Osteocyte (in vitro differentiated cells): ENCODE measurements around the gene AP2A1. TPM values are rescaled to one million over a fixed set of nuclear protein-coding genes. Genes with fewer than 3 reads are reported as not detected.

Experiments used
- DNase-seq: peaks from one replicate; pipeline ENCODE4 v3.0.0; 2021; ENCODE audit warnings: mixed read lengths; ENCODE audit not compliant: unreplicated experiment; ENCODE audit errors: extremely low spot score
- H3K27ac Mint-ChIP-seq: one replicate; pipeline ENCODE4 v1.8.0; 2021; ENCODE audit warnings: mild to moderate bottlenecking, mixed read lengths; ENCODE audit not compliant: unreplicated experiment
- H3K27me3 Mint-ChIP-seq: one replicate; pipeline ENCODE4 v1.8.0; 2021; ENCODE audit warnings: mixed read lengths; ENCODE audit not compliant: unreplicated experiment
- H3K36me3 Mint-ChIP-seq: one replicate; pipeline ENCODE4 v1.8.0; 2021; ENCODE audit warnings: mixed read lengths; ENCODE audit not compliant: unreplicated experiment
- H3K4me1 Mint-ChIP-seq: one replicate; pipeline ENCODE4 v1.8.0; 2021; ENCODE audit warnings: mixed read lengths; ENCODE audit not compliant: unreplicated experiment
- H3K4me3 Mint-ChIP-seq: one replicate; pipeline ENCODE4 v1.8.0; 2021; ENCODE audit warnings: mild to moderate bottlenecking, moderate library complexity, mixed read lengths; ENCODE audit not compliant: unreplicated experiment
- H3K9me3 Mint-ChIP-seq: one replicate; pipeline ENCODE4 v1.8.0; 2021; ENCODE audit warnings: mixed read lengths; ENCODE audit not compliant: unreplicated experiment
- total RNA-seq: library from RNA; stranded (reverse); gene quantifications from 2 replicates; pipeline ENCODE4 v1.2.1, GENCODE V29; 2021
- TF ChIP-seq, protein P1 (sequence below): fragments of 200-600 bp; sonication (generic); IDR thresholded peaks from 2 replicates; pipeline ENCODE4 v1.5.0; 2021; ENCODE audit warnings: antibody characterized with exemption, mild to moderate bottlenecking, moderate library complexity

AP2A1 gene
- total RNA-seq, 1 donor from 2014 or later: 133 TPM

DNA sequence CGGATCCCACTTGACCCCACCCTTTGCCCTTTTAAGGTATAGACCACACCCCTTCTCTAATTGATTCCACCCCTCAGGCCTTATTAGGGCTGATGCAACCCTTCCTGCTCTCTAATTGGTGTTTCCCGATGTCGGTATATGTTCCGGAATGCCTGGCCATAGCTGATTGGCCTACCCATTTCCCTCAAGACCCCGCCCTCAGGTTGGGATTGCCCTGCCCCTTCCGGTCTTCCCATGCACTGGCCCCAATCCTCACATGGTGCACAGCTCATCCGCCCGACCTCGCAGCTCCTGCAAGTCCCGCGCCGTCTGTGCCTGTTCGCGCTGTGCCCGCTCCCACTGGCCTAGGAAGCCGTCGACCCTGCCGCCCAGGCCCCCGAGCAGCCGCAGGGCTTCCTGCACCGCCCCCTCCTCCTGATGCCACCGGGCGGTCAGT is 21.8 kb upstream of the AP2A1 start:
- H3K27ac Mint-ChIP-seq: no peak overlapping the region
- H3K4me1 Mint-ChIP-seq: peaks cover 3% of the 10 kb centered on the region
- no peaks in the 10 kb centered on the region for H3K36me3 Mint-ChIP-seq
- DNase-seq: no peak
- H3K27me3 Mint-ChIP-seq: no peaks in the 10 kb centered on the region
- TF ChIP-seq, protein P1, sequence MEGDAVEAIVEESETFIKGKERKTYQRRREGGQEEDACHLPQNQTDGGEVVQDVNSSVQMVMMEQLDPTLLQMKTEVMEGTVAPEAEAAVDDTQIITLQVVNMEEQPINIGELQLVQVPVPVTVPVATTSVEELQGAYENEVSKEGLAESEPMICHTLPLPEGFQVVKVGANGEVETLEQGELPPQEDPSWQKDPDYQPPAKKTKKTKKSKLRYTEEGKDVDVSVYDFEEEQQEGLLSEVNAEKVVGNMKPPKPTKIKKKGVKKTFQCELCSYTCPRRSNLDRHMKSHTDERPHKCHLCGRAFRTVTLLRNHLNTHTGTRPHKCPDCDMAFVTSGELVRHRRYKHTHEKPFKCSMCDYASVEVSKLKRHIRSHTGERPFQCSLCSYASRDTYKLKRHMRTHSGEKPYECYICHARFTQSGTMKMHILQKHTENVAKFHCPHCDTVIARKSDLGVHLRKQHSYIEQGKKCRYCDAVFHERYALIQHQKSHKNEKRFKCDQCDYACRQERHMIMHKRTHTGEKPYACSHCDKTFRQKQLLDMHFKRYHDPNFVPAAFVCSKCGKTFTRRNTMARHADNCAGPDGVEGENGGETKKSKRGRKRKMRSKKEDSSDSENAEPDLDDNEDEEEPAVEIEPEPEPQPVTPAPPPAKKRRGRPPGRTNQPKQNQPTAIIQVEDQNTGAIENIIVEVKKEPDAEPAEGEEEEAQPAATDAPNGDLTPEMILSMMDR: no peak
- H3K9me3 Mint-ChIP-seq: no peaks in the 10 kb centered on the region
- no peak overlapping the region for H3K4me3 Mint-ChIP-seq

DNA sequence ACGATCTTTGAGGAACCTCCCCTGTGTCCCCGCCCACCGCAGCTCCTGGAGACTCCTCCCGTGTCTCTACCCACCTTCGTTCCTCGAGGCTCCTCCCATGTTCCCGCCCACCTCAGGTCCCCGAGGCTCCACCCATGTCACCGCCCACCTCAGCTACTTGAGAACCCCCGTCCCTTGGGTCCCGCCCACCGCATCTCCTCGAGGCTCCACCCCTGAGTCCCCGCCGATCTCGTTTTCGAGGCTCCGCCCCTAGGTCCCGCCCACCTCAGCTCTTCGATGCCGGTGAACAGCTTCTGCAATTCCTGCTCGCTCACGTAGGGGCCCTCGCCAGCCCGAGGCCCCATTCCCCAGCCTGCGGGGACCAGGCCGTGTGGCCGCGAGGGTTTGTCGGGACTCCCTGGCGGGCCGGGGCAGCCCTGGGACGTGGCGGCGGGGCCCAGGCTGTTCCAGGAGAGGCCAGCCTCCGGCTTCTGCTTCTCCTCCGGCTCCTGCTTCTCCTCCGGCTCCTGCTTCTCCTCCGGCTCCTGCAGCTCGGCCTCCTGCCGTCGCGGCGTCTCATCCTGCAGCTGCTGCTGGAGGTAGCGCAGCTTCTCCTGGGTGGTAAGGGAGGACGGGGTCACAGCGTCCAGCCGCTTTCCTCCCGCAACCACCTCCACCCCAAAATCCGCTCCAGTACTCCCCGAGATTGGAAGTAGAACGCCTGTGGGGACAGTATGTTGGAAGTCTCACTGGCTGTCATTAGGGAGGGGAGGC is 20.4 kb upstream of the AP2A1 start:
- H3K27me3 Mint-ChIP-seq: no peaks in the 10 kb centered on the region
- no peaks in the 10 kb centered on the region for H3K36me3 Mint-ChIP-seq
- no peak overlapping the region for H3K4me3 Mint-ChIP-seq
- no peaks in the 10 kb centered on the region for H3K9me3 Mint-ChIP-seq
- no peak for DNase-seq
- H3K4me1 Mint-ChIP-seq: peaks cover 8% of the 10 kb centered on the region
- TF ChIP-seq, protein P1: no peak
- H3K27ac Mint-ChIP-seq: no peak overlapping the region

DNA sequence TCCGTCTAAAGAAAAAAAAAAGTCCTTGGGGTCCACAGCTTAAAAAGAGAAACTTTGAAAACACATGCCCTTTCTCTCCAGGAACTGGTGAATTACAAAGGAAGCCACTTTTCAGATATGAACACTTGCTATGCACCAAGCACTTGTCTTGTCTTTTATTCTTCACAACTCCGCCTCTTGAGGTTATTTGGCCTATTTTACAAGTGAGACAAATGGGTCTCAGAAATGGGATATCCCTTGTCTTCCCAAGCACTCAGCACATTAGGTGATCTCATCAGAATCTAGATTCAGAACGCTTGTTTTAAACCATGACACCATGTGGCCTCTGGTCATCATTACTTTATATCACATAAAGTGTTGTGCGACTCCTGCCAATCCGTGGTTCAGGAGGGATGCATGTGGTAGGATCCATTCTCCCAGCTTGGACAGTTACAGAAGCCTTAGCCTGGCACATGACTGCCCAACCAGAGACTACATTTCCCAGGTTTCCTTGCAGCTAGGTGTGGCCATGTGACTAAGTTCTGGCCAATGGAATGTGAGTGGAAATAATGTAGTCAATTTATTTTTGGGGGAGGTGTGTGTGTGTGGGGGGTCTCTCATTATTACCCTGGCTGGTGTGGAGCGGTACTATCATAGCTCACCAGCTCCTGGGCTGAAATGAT is 17.6 kb upstream of the AP2A1 start:
- no peak for DNase-seq
- H3K4me3 Mint-ChIP-seq: no peak overlapping the region
- no peaks in the 10 kb centered on the region for H3K36me3 Mint-ChIP-seq
- no peaks in the 10 kb centered on the region for H3K9me3 Mint-ChIP-seq
- TF ChIP-seq, protein P1: no peak
- H3K4me1 Mint-ChIP-seq: peaks cover 10% of the 10 kb centered on the region
- no peaks in the 10 kb centered on the region for H3K27me3 Mint-ChIP-seq
- H3K27ac Mint-ChIP-seq: no peak overlapping the region

DNA sequence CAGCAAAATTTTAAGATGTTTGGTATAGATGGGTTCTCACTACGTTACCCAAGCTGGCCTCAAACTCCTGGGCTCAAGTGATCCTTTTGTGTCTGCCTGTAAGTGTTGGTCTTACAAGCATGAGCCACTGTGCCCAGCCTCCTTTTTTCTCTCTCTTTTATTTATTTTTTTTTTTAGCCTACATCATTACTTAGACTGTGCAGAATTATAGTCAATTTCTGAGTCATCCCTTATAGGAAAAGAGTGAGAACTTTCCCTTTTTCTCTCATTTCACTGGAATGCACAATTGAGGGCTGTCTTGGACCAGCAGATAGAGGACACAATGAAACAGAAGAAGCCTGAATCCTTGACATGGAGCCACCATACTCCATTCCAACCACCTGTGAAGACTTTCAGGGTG is 17.0 kb upstream of the AP2A1 start:
- no peak for DNase-seq
- Mint-ChIP-seq H3K4me1 (peaks cover 10% of the 10 kb centered on the region), H3K9me3 (no peaks in the 10 kb centered on the region), H3K27me3 (no peaks in the 10 kb centered on the region), H3K36me3 (no peaks in the 10 kb centered on the region), H3K27ac (no peak overlapping the region), H3K4me3 (no peak overlapping the region)
- TF ChIP-seq, protein P1: no peak

DNA sequence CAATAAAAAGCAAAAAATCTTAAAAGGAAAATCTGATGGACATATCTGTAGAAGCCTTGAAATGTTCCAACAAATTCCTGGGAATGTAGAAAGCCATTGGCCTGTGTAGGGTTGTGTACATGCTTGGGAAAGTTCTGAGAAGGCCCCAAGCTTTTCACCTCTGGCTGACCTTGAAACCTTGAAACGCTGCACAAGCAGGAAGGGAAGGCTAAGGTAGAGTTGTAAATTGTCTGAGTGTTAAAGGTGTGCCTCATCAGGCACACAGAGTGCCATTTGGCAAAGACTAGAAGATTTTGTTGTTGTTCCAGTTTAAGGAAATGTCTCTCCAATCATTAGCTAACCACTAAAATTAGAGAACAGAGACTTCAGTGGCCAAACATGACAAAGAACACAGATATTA is 14.1 kb upstream of the AP2A1 start:
- no peak overlapping the region for H3K4me3 Mint-ChIP-seq
- TF ChIP-seq, protein P1: no peak
- peaks cover 3% of the 10 kb centered on the region for H3K9me3 Mint-ChIP-seq
- DNase-seq: no peak
- no peaks in the 10 kb centered on the region for H3K36me3 Mint-ChIP-seq
- H3K27me3 Mint-ChIP-seq: no peaks in the 10 kb centered on the region
- no peak overlapping the region for H3K27ac Mint-ChIP-seq
- H3K4me1 Mint-ChIP-seq: peaks cover 20% of the 10 kb centered on the region
